GM21737 (cell line): ENCODE measurements around the gene GRK5.

ENCODE experiments used
- ATAC-seq: cut with Tn5 transposase; IDR thresholded peaks from one replicate; pipeline ENCODE4 v1.9.1; 2021; ENCODE audit warnings: mild to moderate bottlenecking, moderate library complexity; ENCODE audit not compliant: unreplicated experiment

The GRK5 gene

GRCh38 chr10:119398996-119399395 lies 191.6 kb downstream of the GRK5 start:
- ATAC-seq = no peak

GRCh38 chr10:119399466-119399865 lies 192.1 kb downstream of the GRK5 start:
- no peak for ATAC-seq

GRCh38 chr10:119401671-119402395 lies 194.5 kb downstream of the GRK5 start:
- ATAC-seq = no peak

GRCh38 chr10:119403921-119404320 lies 196.6 kb downstream of the GRK5 start:
- ATAC-seq = no peak

- ATAC-seq = no peak
Observed at GRCh38 chr10:119404719-119405519, 197.5 kb downstream of the GRK5 start.

GRCh38 chr10:119405520-119405807 lies 198.1 kb downstream of the GRK5 start:
- ATAC-seq = no peak

- no peak for ATAC-seq
Observed at GRCh38 chr10:119406137-119406536, 198.8 kb downstream of the GRK5 start.

GRCh38 chr10:119406601-119407253 lies 199.4 kb downstream of the GRK5 start:
- no peak for ATAC-seq

- ATAC-seq = no peak
Observed at GRCh38 chr10:119407254-119407777, 199.9 kb downstream of the GRK5 start.

- ATAC-seq = no peak
Observed at GRCh38 chr10:119408072-119408471, 200.7 kb downstream of the GRK5 start.

- no peak for ATAC-seq
Observed at GRCh38 chr10:119408969-119409371, 201.6 kb downstream of the GRK5 start.

- ATAC-seq = no peak
Observed at GRCh38 chr10:119409385-119409784, 202.0 kb downstream of the GRK5 start.

GRCh38 chr10:119409906-119410305 lies 202.5 kb downstream of the GRK5 start:
- no peak for ATAC-seq

- no peak for ATAC-seq
Observed at GRCh38 chr10:119410361-119411116, 203.2 kb downstream of the GRK5 start.

GRCh38 chr10:119412244-119413092 lies 205.1 kb downstream of the GRK5 start:
- no peak for ATAC-seq

GRCh38 chr10:119413093-119413453 lies 205.7 kb downstream of the GRK5 start:
- no peak for ATAC-seq

GRCh38 chr10:119413471-119414080 lies 206.2 kb downstream of the GRK5 start:
- ATAC-seq = no peak

GRCh38 chr10:119414081-119414611 lies 206.8 kb downstream of the GRK5 start:
- ATAC-seq = no peak

- ATAC-seq = no peak
Observed at GRCh38 chr10:119415121-119415520, 207.8 kb downstream of the GRK5 start.
